HG03354 (cell line): ENCODE results near the gene CDH23.

Source experiments
- ATAC-seq: cut with Tn5 transposase; IDR thresholded peaks from one replicate; pipeline ENCODE4 v1.9.1; 2021; ENCODE audit warnings: mild to moderate bottlenecking; ENCODE audit not compliant: unreplicated experiment, poor library complexity, severe bottlenecking

CDH23 gene

DNA sequence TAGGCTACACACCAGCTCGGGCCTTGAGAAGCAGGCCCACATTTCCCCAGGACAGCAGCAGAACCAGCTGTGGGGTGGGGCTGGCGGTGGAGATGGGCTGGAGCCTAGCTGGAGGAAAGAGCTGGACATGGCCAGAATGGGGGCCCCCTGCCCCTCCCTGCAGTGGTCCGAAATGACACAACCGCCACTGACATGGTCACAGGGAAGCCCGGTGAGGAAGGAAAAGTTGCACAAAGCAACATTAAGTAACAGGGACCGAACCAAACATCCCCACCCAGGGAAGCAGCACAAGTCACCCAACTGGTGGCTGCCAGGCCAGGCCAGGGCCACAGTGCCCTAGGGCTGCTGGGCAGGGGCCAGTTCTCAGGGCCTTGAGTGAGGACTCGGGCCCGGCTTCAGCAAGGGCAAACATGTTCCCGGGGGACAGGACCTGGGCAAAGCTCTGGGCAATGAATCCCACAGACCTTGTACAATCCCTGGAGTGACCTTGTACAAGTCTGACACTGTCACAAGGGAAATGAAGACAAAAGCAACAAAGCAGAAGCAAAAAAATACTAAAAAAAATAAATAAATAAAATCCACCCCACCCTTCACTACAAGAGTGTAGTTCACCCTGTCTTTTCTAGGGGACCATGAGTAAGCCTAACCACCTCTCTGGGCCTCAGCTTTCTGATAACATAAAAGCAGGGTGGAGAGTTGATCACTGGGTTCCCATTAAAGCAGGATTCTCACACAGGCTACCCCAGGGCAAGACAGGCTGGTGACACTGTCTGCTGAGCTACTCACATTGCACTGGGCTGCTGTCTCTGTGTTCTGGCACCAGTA, 421.3 kb downstream of the CDH23 start:
- no peak for ATAC-seq

DNA sequence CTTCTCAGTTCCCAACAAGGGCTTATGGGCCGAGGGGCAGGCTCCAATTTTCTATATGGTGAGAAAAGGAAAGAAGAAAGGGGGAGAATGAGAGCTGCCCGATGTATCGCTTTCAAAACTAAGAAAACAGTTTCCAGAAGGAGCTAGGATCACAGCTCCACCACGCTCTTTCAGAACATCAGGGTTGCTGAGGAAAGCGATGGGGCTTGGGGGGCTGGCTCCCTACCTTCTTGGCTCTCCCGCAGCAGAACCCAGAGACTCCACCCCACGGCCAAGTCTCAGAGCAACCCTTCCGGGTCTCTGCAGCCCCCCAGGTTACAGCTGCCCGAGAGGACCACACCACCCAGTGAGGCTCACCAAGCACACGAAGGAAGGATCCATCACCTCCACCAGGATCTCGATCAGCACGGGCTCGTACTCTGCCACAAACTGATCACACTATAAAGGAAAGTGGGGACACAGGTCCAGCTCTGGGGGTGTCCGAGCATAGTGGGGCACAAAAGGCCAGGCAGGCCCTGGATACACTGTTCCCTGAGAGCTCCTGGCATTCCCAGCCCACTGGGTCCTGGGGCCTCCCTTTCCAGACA, 422.0 kb downstream of the CDH23 start:
- no peak for ATAC-seq

DNA sequence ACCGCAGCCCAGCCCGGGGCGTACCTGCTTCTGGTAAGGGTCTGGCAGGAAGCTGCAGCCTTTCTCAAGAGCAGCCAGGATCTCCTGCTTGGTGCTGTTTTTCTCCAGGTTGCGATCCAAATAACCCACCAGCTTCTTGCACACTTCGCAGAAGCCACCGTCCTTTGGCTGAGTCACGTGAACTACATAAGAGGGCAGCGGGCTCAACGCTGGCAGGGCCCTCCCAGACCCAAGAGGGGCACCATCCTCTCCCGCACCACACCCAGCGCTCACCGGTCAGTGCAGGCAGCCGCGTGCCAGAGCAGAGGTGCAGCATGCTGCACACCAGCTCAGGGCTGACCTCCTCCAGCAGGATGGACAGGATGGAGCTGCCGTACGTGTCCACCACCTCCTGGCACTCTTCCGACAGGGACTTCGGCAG, 422.7 kb downstream of the CDH23 start:
- ATAC-seq = no peak

DNA sequence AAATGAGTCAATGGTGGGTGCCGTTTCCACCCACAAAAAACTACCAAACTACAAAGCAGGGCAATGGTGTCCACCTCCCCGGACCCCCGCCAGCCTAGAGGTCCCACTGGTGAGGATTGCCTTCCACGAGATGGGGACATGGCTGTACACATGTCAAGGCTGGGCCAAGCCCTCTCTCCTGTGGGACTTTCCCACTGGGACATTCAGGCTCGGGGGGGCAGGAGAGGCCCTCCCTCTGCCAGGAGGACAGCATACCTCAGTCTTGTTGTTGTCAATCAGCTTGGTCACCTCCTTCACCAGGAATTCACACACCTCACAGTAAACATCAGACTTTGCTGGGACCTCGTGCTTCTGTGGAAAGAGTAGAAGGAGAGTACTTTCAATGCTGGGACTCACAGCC, 423.3 kb downstream of the CDH23 start:
- ATAC-seq = no peak

DNA sequence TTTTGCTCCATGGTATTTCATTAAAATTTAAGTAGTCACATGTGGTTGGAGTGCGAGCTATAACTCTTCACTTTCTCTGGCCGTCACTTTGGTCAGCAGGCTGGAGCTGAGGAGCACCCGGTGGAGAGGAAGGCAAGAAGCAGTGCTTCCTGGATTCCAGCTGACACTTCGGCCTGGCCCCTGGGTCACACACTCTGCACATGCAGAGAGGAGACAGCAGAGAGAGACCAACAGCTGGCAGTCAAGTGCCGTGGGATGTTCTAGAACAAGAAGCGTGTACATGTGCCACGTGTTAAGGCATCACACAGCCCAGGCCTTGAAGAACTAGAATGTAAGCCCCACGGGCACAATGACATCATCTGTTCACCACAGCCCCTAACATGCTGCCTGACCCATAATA, 424.2 kb downstream of the CDH23 start:
- ATAC-seq = no peak

- ATAC-seq = no peak
Measured at GRCh38 chr10:71821909-71822763, 425.4 kb downstream of the CDH23 start.

GRCh38 chr10:71823356-71823755, 426.6 kb downstream of the CDH23 start:
- ATAC-seq = no peak

DNA sequence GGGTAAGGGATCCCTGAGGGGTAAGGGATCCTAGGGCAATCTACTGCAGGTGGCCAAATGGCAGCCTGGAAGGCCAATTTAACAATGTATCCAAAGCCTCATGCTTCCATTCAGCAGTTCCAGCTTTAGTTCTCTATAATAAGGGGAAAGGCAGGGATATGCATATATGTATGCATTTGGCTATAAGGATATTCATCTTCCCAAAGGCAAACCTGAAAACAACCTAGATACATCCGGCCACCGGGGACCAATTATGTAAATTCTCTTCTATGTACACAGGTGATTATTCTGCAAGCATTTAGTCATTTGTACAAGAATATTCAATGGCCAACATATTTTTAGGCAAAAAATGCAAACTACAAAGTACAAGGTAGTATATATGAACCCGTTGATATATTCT, 427.6 kb downstream of the CDH23 start:
- ATAC-seq = no peak

- ATAC-seq = no peak
Measured at GRCh38 chr10:71825217-71825616, 428.5 kb downstream of the CDH23 start.

- no peak for ATAC-seq
Measured at GRCh38 chr10:71827852-71828251, 431.1 kb downstream of the CDH23 start.

DNA sequence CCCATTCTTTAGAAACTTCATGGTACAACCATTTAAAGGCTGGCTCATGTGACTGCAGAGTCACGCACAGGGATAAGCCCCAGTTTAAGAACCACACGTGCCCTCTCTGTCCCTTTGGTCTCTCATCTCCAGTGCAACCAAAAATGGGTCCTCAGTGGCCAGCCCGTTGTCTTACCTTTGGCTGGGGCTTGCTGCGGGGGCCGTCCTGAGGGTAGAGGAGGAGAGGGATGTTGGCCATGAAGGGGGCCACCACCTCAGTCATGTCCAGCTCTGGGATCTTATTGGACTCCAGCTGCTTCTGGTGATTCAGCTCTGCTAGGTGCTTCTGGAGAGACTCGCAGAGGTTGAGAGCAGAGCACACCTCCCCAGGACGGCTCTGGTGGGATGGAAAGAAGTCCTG, 432.0 kb downstream of the CDH23 start:
- no peak for ATAC-seq

DNA sequence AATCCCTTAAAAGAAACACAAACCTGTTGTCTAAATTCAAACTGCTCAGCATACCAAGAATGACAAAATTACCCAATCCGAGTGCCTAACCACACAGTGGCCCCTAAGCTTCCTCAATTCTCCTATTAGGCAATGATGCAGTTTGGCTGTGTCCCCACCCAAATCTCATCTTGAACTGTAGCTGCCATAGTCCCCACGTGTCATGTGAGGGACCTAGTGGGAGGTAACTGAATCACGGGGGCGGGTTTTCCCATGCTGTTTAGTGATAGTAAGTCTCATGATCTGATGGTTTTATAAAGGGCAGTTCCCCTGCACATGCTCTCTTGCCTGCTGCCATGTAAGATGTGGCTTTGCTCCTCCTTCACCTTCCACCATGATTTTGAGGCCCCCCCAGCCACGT, 432.5 kb downstream of the CDH23 start:
- ATAC-seq = no peak

DNA sequence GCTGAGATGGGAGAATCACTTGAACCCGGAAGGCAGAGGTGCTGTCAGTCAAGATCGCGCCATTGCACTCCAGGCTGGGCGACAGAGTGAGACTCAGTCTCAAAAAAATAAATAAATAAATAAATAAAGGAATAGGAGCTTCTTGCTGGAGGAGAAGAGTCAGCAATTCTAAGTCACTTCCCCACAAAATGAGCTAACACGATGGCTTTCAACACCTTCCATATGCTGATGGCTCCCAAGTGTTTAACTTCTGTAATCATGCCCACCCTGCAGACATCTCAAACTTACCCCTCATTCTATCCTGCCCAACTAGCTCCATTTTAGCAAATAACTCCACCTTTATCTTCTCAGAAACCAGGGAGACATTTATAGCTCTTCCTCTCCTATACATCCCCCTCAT, 433.2 kb downstream of the CDH23 start:
- no peak for ATAC-seq

DNA sequence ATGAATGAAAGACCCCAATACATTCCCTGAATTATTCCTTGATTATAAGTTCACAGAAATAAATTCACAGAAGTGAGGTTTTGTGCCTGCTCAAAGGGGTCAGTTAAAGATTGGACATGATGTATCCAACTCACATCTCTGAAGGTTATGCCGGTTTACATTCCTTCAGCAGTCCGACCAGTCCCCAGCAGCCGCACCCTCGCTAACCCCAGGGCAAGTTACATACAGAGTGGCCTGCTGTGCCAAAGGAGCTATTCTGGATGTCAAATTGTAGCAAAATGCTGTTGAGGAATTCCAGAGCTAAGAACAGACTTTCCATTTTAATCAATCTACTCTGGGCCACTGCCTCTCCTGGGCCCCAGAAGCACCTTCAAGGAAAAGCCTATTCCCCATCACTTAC, 434.0 kb downstream of the CDH23 start:
- no peak for ATAC-seq

- ATAC-seq = no peak
Measured at GRCh38 chr10:71831646-71832552, 435.2 kb downstream of the CDH23 start.

DNA sequence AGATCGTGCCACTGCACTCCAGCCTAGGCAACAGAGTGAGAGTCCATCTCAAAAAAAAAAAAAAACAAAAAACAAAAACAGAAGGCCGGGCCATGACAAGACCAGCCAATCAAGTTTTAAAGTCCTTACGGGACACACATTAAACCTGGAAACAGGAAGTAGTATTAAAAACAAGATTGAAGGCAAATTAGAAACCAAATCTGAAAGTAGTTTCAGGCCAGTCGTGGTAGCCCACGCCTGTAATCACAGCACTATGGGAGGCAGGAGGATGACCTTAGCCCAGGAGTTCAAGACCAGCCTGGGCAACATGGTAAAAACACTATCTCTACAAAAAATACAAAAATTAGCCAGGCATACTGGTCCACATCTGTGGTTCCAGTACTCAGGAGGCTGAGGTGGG, 436.2 kb downstream of the CDH23 start:
- ATAC-seq = no peak

GRCh38 chr10:71833451-71834342, 437.0 kb downstream of the CDH23 start:
- ATAC-seq = no peak

DNA sequence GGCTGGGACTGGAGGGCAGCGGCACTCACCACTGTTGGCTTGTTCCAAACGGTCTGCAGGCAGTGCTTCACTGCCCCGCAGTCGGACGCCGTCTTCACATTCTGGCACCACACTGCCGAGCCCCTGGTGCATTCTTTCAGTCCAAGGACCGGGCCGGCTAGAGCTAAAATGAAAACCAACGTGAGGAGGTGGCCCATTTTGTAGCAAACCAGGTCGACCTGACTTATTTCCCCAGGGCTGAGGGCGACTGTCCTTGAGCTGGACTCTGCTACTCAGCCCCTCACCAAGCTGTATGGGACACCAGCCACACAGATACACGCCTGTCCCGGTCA, 437.6 kb downstream of the CDH23 start:
- no peak for ATAC-seq
